ENCODE results near the gene DPP7. TPM values are rescaled to one million over a fixed set of nuclear protein-coding genes. Genes with fewer than 3 reads are reported as not detected.
A peak's percentile ranks its signal among the peaks of the same experiment; 100 is the strongest.

Gene DPP7
- total RNA-seq, 1 donor from 2014 or later = 137 TPM

- no peak for TF ChIP-seq CTCF (IDR thresholded peaks at IDR 0.05; ENCODE audit: insufficient read depth, low read length, poor library complexity, severe bottlenecking)
Observed at GRCh38 chr9:137086531-137087408, 27.8 kb downstream of the DPP7 start, which contains the start of gene MAN1B1. Gene MAN1B1, plus strand, starts transcription at chr9:137086985. Its CDS starts 15 bp downstream, at chr9:137087000.

GRCh38 chr9:137085920-137086530 lies 28.5 kb downstream of the DPP7 start:
- peak overlapping the region; percentile 75 for H3K4me3 ChIP-seq (ENCODE audit: low read depth, low read length)
- H3K27me3 ChIP-seq (ENCODE audit: control insufficient read depth, insufficient read depth, low read length) = no peaks in the 10 kb centered on the region
- H3K36me3 ChIP-seq (ENCODE audit: control insufficient read depth, insufficient read depth, low read length) = peaks cover 3% of the 10 kb centered on the region
- no peak for DNase-seq (ENCODE audit: low read depth)
- no peak for TF ChIP-seq CTCF (IDR thresholded peaks at IDR 0.05; ENCODE audit: insufficient read depth, low read length, poor library complexity, severe bottlenecking)

More at GRCh38 chr9:137086531-137087408, 27.8 kb downstream of the DPP7 start, which contains the start of gene MAN1B1:
- H3K27me3 ChIP-seq (ENCODE audit: control insufficient read depth, insufficient read depth, low read length) = no peaks in the 10 kb centered on the region
- DNase-seq (ENCODE audit: low read depth) = peak; percentile 95
- H3K36me3 ChIP-seq (ENCODE audit: control insufficient read depth, insufficient read depth, low read length) = peaks cover 1% of the 10 kb centered on the region
- H3K4me3 ChIP-seq (ENCODE audit: low read depth, low read length) = peak within 1 kb of the TSS; percentile 75

GRCh38 chr9:137084526-137084925 lies 30.0 kb downstream of the DPP7 start:
- Histone ChIP-seq H3K36me3 (ENCODE audit: control insufficient read depth, insufficient read depth, low read length) (peaks cover 4% of the 10 kb centered on the region), H3K27me3 (ENCODE audit: control insufficient read depth, insufficient read depth, low read length) (no peaks in the 10 kb centered on the region), H3K4me3 (ENCODE audit: low read depth, low read length) (no peak overlapping the region)
- no peak for TF ChIP-seq CTCF (IDR thresholded peaks at IDR 0.05; ENCODE audit: insufficient read depth, low read length, poor library complexity, severe bottlenecking)
- no peak for DNase-seq (ENCODE audit: low read depth)

GRCh38 chr9:137083394-137084004 lies 31.0 kb downstream of the DPP7 start:
- peaks cover 2% of the 10 kb centered on the region for H3K27me3 ChIP-seq (ENCODE audit: control insufficient read depth, insufficient read depth, low read length)
- no peak overlapping the region for H3K4me3 ChIP-seq (ENCODE audit: low read depth, low read length)
- TF ChIP-seq CTCF (IDR thresholded peaks at IDR 0.05; ENCODE audit: insufficient read depth, low read length, poor library complexity, severe bottlenecking) = no peak
- H3K36me3 ChIP-seq (ENCODE audit: control insufficient read depth, insufficient read depth, low read length) = peaks cover 4% of the 10 kb centered on the region
- peak; percentile 96 for DNase-seq (ENCODE audit: low read depth)

GRCh38 chr9:137082925-137083290 lies 31.6 kb downstream of the DPP7 start:
- DNase-seq (ENCODE audit: low read depth) = no peak
- H3K27me3 ChIP-seq (ENCODE audit: control insufficient read depth, insufficient read depth, low read length) = peaks cover 6% of the 10 kb centered on the region
- peaks cover 4% of the 10 kb centered on the region for H3K36me3 ChIP-seq (ENCODE audit: control insufficient read depth, insufficient read depth, low read length)
- TF ChIP-seq CTCF (IDR thresholded peaks at IDR 0.05; ENCODE audit: insufficient read depth, low read length, poor library complexity, severe bottlenecking) = no peak
- H3K4me3 ChIP-seq (ENCODE audit: low read depth, low read length) = no peak overlapping the region

All from kidney epithelial cell (primary cell).